T-cell (primary cell): ENCODE data around the gene LUC7L. TPM values are rescaled to one million over a fixed set of nuclear protein-coding genes. Genes with fewer than 3 reads are reported as not detected.
"Not testable (repeated sequence)": the region's sequence is repeated elsewhere in the genome, so short reads cannot be mapped to it uniquely, and the experiment has no call there.

Source experiments
- ATAC-seq, 4 experiments: fragments of 200-7000 bp in 3 of 4; fragments of 150-1000 bp in 1 of 4; cut with Tn5 transposase; replicated peaks in 1 of 4; 1 replicate in 3 of 4; 2 replicates in 1 of 4; pipeline ENCODE4 v1.10.0; 2021; ENCODE audit warnings: moderate library complexity in 3 of 4, mild to moderate bottlenecking in 2 of 4, moderate number of reproducible peaks in 1 of 4
- CTCF ChIA-PET, 2 donors: fragments of 300-600 bp; sonication (Branson Sonifier 250); formaldehyde crosslinking; loops; one replicate each; lab custom pipeline; 2022; ENCODE audit warnings: antibody characterized with exemption in 2 of 2; lab: Charles Lee
- POLR2A ChIA-PET, 2 donors: fragments of 300-600 bp; sonication (Branson Sonifier 250); formaldehyde crosslinking; loops; one replicate each; lab custom pipeline; 2022; ENCODE audit warnings: antibody characterized with exemption in 2 of 2; lab: Charles Lee
- DNase-seq, 35 experiments: peaks; one replicate each; pipeline versions ENCODE4 v3.0.0 to v3.0.0-alpha.2; 2013 to 2023
- H3K27ac ChIP-seq: one replicate; pipeline ENCODE4 v1.5.1; 2013; ENCODE audit warnings: low read length
- H3K27me3 ChIP-seq, 2 experiments: replicated peaks in 1 of 2; 1 replicate in 1 of 2; 2 replicates in 1 of 2; pipeline versions ENCODE4 v1.6.1 to v1.7.0; 2013; ENCODE audit warnings: low read length in 1 of 2, mixed read lengths in 1 of 2; ENCODE audit not compliant: control insufficient read depth in 2 of 2, insufficient read depth in 2 of 2; ENCODE audit errors: extremely low read depth in 1 of 2
- H3K36me3 ChIP-seq, 2 donors: 1 replicate in 1 of 2; 2 replicates in 1 of 2; pipeline versions ENCODE4 v1.6.1 to v1.7.0; 2013; ENCODE audit warnings: low read length in 1 of 2; ENCODE audit not compliant: control insufficient read depth in 2 of 2, insufficient read depth in 1 of 2; ENCODE audit errors: extremely low read depth in 1 of 2
- H3K4me1 ChIP-seq, 2 experiments: 1 replicate in 1 of 2; 2 replicates in 1 of 2; pipeline versions ENCODE4 v1.6.1 to v1.7.0; 2013; ENCODE audit warnings: low read length in 2 of 2, mixed read lengths in 1 of 2; ENCODE audit not compliant: insufficient read depth in 2 of 2, control insufficient read depth in 1 of 2; ENCODE audit errors: extremely low read depth in 1 of 2
- H3K4me3 ChIP-seq, 2 donors: 1 replicate in 1 of 2; 2 replicates in 1 of 2; pipeline versions ENCODE4 v1.5.1 to v1.7.0; 2013; ENCODE audit warnings: mild to moderate bottlenecking in 2 of 2, low read length in 1 of 2, moderate library complexity in 1 of 2; ENCODE audit not compliant: control insufficient read depth in 1 of 2; ENCODE audit errors: extremely low read depth in 1 of 2
- H3K9me3 ChIP-seq: 2 replicates; pipeline ENCODE4 v1.7.0; 2013
- H3K27ac Mint-ChIP-seq, 2 donors: one replicate each; pipeline ENCODE4 v1.8.0; 2020 to 2021; ENCODE audit warnings: mild to moderate bottlenecking in 2 of 2, mixed read lengths in 2 of 2
- H3K27me3 Mint-ChIP-seq, 2 donors: one replicate each; pipeline ENCODE4 v1.8.0; 2021 to 2022; ENCODE audit warnings: mixed read lengths in 2 of 2
- H3K36me3 Mint-ChIP-seq: one replicate; pipeline ENCODE4 v1.8.0; 2021; ENCODE audit warnings: mixed read lengths
- H3K4me1 Mint-ChIP-seq, 3 donors: one replicate each; pipeline ENCODE4 v1.8.0; 2020 to 2022; ENCODE audit warnings: mixed read lengths in 3 of 3, mild to moderate bottlenecking in 1 of 3
- H3K4me3 Mint-ChIP-seq, 3 donors: one replicate each; pipeline ENCODE4 v1.8.0; 2020 to 2022; ENCODE audit warnings: mild to moderate bottlenecking in 3 of 3, mixed read lengths in 3 of 3, moderate library complexity in 3 of 3
- H3K9me3 Mint-ChIP-seq, 3 donors: one replicate each; pipeline ENCODE4 v1.8.0; 2020 to 2022; ENCODE audit warnings: mixed read lengths in 3 of 3
- WGBS: methylation state at CpG from one replicate; pipeline ENCODE4 v1.1.5; 2013; ENCODE audit warnings: missing lambda C conversion rate; ENCODE audit not compliant: insufficient coverage; 5-methylcytosine and 5-hydroxymethylcytosine counted together
- total RNA-seq, 35 experiments: library from RNA in 6 of 35; stranded (reverse) in 6 of 35; fragments of 120-200 nt in 1 of 35; gene quantifications; one replicate each; pipeline versions ENCODE4 v1.2.1 to v1.2.4 and lab custom pipeline; 2013 to 2026

LUC7L gene
- total RNA-seq, 5 donors from 2014 or later (not counting 1 experiment from before 2014, with no cell fraction given), result 134 to 170 (median 158) TPM

GRCh38 chr16:234468-235305, 5.4 kb upstream of the LUC7L start, which contains the start of gene FAM234A:
FAM234A (plus strand) TSS chr16:234821; CDS start chr16:254414, 19,593 bp downstream.
- under 1% methylated on average over 85 of the region's 85 CpGs for WGBS
- Mint-ChIP-seq H3K9me3 (no peaks in the 10 kb centered on the region), H3K4me1 (peaks cover 12 to 18% (median 12%) of the 10 kb centered on the region in 3 donors), H3K4me3 (peak within 1 kb of the TSS; percentile 82 to 97 (median 86)), H3K27ac (peak within 1 kb of the TSS; percentile 94 to 95), H3K36me3 (peaks cover 4% of the 10 kb centered on the region), H3K27me3 (no peaks in the 10 kb centered on the region)
- Histone ChIP-seq H3K9me3 (no peaks in the 10 kb centered on the region), H3K36me3 (no peaks in the 10 kb centered on the region), H3K27ac (peak within 1 kb of the TSS; percentile 96), H3K4me3 (peak within 1 kb of the TSS; percentile 63 to 96), H3K4me1 (peaks cover 2 to 20% of the 10 kb centered on the region in 2 experiments), H3K27me3 (no peaks in the 10 kb centered on the region)
- ChIA-PET POLR2A (interaction anchor here (0.5 to 1.0 kb wide), 5 partner anchors 14 to 136 kb away, joined by 3 to 7 read pairs (median 3); partner anchors contain the start of gene MRPL28 (in 1 of the 2)), CTCF (interaction anchor here (0.6 to 1.9 kb wide), 10 partner anchors 8 to 436 kb away, joined by 3 to 14 read pairs (median 3); partner anchors contain the start of gene AXIN1 (in 1 of the 2))
- DNase-seq (peak; percentile 88 to 98 (median 93)), ATAC-seq (peak; percentile 88 to 90 (median 89))

- CTCF ChIA-PET, result no interaction called here
- Histone ChIP-seq H3K4me3 (no peak overlapping the region), H3K27ac (no peak overlapping the region), H3K9me3 (no peaks in the 10 kb centered on the region), H3K4me1 (peaks cover 12 to 32% of the 10 kb centered on the region in 2 experiments), H3K36me3 (peaks cover 0 to 15% of the 10 kb centered on the region in 2 donors), H3K27me3 (no peaks in the 10 kb centered on the region)
- WGBS, result 94% methylated on average over 7 of the region's 22 CpGs
- POLR2A ChIA-PET, result no interaction called here
- H3K4me3 Mint-ChIP-seq, result no peak overlapping the region
- DNase-seq, result no peak
- H3K9me3 Mint-ChIP-seq, result no peaks in the 10 kb centered on the region
- H3K27me3 Mint-ChIP-seq, result no peaks in the 10 kb centered on the region
- no peak overlapping the region for H3K27ac Mint-ChIP-seq
- peaks cover 40 to 42% (median 41%) of the 10 kb centered on the region in 3 donors for H3K4me1 Mint-ChIP-seq
- no peak for ATAC-seq
- peaks cover 22% of the 10 kb centered on the region for H3K36me3 Mint-ChIP-seq
Observed at GRCh38 chr16:230949-231348, 1.7 kb upstream of the LUC7L start.

- H3K27me3 ChIP-seq, H3K9me3 Mint-ChIP-seq, H3K9me3 ChIP-seq, H3K27ac ChIP-seq, H3K27ac Mint-ChIP-seq, H3K4me3 ChIP-seq, POLR2A ChIA-PET, DNase-seq, ATAC-seq, H3K27me3 Mint-ChIP-seq, CTCF ChIA-PET, H3K4me3 Mint-ChIP-seq: not testable (repeated sequence)
- H3K36me3 Mint-ChIP-seq, result peaks cover 24% of the 10 kb centered on the region
- peaks cover 36 to 41% (median 37%) of the 10 kb centered on the region in 3 donors for H3K4me1 Mint-ChIP-seq
- WGBS, result 92% methylated on average over 15 of the region's 18 CpGs
- Histone ChIP-seq H3K36me3 (peaks cover 0 to 20% of the 10 kb centered on the region in 2 donors), H3K4me1 (peaks cover 12 to 26% of the 10 kb centered on the region in 2 experiments)
Observed at GRCh38 chr16:230351-230750, 1.1 kb upstream of the LUC7L start.

- CTCF ChIA-PET, result interaction anchor here in 1 of 2 donors (1.3 kb wide), 1 partner anchor 133 kb away, joined by 3 read pairs; no protein-coding TSS in a partner anchor
- DNase-seq, result no peak
Observed at GRCh38 chr16:229731-230281, 557 bp upstream of the LUC7L start.

GRCh38 chr16:228151-228851, 948 bp downstream of the LUC7L start:
- ChIA-PET POLR2A (interaction anchor here in 1 of 2 donors (1.1 to 1.2 kb wide), 2 partner anchors 15 to 125 kb away, joined by 4 read pairs; no protein-coding TSS in a partner anchor), CTCF (interaction anchor here in 1 of 2 donors (0.6 to 1.6 kb wide), 5 partner anchors 9 to 173 kb away, joined by 3 to 7 read pairs (median 6); partner anchors contain the start of gene DECR2)
- peaks cover 24% of the 10 kb centered on the region for H3K36me3 Mint-ChIP-seq
- Histone ChIP-seq H3K4me3 (peak overlapping the region; percentile 76 to 89), H3K36me3 (peaks cover 0 to 31% of the 10 kb centered on the region in 2 donors), H3K4me1 (peaks cover 10 to 15% of the 10 kb centered on the region in 2 experiments), H3K27ac (peak overlapping the region; percentile 81), H3K9me3 (no peaks in the 10 kb centered on the region), H3K27me3 (no peaks in the 10 kb centered on the region)
- peaks cover 32 to 33% (median 33%) of the 10 kb centered on the region in 3 donors for H3K4me1 Mint-ChIP-seq
- no peaks in the 10 kb centered on the region for H3K9me3 Mint-ChIP-seq
- H3K27ac Mint-ChIP-seq, result peak overlapping the region; percentile 80 to 90
- DNase-seq (peak in 2 of 35 experiments; percentile 5 to 10), ATAC-seq (peak in 2 of 4 experiments; percentile 1 to 2)
- 0% methylated on average over 3 of the region's 9 CpGs for whole genome bisulfite sequencing
- peak overlapping the region; percentile 83 to 91 (median 90) for H3K4me3 Mint-ChIP-seq
- no peaks in the 10 kb centered on the region for H3K27me3 Mint-ChIP-seq

More at GRCh38 chr16:229731-230281, 557 bp upstream of the LUC7L start:
- ATAC-seq, result no peak
- Histone ChIP-seq H3K27ac (peak overlapping the region; percentile 81), H3K4me3 (no peak overlapping the region), H3K36me3 (peaks cover 0 to 24% of the 10 kb centered on the region in 2 donors), H3K4me1 (peaks cover 12 to 21% of the 10 kb centered on the region in 2 experiments), H3K9me3 (no peaks in the 10 kb centered on the region), H3K27me3 (no peaks in the 10 kb centered on the region)
- POLR2A ChIA-PET, result no interaction called here
- Mint-ChIP-seq H3K4me3 (peak overlapping the region; percentile 78 to 90 (median 83)), H3K4me1 (peaks cover 32 to 37% (median 33%) of the 10 kb centered on the region in 3 donors), H3K27ac (peak overlapping the region; percentile 49 to 66), H3K36me3 (peaks cover 24% of the 10 kb centered on the region), H3K9me3 (no peaks in the 10 kb centered on the region), H3K27me3 (no peaks in the 10 kb centered on the region)
- 87% methylated on average over 13 of the region's 22 CpGs for WGBS
